SH-SY5Y (cell line): ENCODE data around the gene AGL.

ENCODE experiments used
- GATA2 ChIP-seq: IDR thresholded peaks from 2 replicates; pipeline ENCODE4 v1.6.1; 2011; ENCODE audit warnings: mild to moderate bottlenecking, low read depth, low read length
- GATA3 ChIP-seq: IDR thresholded peaks from 2 replicates; pipeline ENCODE4 v1.6.1; 2011; ENCODE audit warnings: low read depth, mild to moderate bottlenecking, low read length, moderate library complexity

DNA sequence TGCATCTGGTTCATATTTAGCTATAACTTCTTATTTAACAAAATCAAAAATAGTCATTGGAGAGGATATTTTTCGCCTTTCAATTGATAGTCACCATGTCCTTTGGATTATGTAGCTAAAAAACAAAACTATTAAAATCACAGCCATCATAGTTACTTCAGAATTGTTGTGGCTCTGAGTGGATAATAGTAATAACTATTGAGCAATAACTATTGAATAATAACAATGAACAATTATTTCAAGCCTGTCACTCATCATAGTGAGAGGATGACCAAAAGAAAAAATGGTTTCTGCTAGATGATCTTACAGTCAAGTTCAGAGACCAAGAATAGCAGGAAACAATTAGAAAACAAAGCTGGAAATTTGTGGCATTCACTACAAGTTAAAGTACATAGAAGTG lies 38.4 kb upstream of the AGL start:
- TF ChIP-seq GATA2 (no peak), GATA3 (no peak)
